GM21423 (cell line): ENCODE data around the gene ZNF593.

Source experiments
- ATAC-seq: cut with Tn5 transposase; IDR thresholded peaks from one replicate; pipeline ENCODE4 v1.9.1; 2021; ENCODE audit warnings: mild to moderate bottlenecking, moderate library complexity; ENCODE audit not compliant: unreplicated experiment

ZNF593 gene

DNA sequence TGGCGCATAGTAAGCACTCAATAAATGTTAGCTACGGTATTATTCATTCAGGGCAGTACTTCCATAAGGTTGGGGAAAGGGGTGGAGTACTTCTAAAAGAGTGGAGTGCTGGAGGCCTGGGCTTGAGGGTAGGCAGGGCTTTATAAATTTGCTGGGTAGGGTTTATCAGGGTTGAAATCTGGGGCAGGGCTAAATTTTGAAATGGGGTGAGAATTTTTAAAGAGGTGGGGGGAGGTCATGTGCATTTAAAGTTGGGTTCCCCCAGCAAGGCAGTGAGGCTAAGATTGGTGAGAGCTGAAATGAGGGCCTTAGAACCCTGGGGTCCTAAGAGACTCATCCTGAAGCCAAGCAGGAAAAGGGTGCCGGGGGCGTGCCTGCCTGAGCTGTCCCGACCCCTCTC, 30.7 kb downstream of the ZNF593 start:
- ATAC-seq, result no peak

- no peak for ATAC-seq
These were observed 34.1 kb downstream of the ZNF593 start for GRCh38 chr1:26203642-26204318.

GRCh38 chr1:26210147-26210870, 40.6 kb downstream of the ZNF593 start:
- no peak for ATAC-seq

DNA sequence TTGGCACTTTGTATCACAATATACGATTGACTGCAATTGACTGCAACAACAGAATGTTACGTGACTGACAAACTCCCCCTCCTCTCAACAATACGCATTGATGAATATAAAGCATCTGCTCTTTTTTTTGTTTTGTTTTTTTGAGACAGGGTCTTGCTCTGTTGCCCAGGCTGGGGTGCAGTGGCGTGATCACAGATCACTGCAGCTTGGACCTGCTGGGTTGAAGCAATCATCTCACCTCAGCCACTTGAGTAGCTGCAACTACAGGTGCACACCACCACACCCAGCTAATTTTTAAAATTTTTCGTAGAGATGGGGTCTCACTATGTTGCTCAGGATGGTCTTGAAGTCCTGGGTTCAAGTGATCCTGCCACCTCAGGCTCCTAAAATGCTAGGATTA, 43.0 kb downstream of the ZNF593 start:
- no peak for ATAC-seq

- ATAC-seq, result no peak
These were observed 43.7 kb downstream of the ZNF593 start for GRCh38 chr1:26213335-26213905.

DNA sequence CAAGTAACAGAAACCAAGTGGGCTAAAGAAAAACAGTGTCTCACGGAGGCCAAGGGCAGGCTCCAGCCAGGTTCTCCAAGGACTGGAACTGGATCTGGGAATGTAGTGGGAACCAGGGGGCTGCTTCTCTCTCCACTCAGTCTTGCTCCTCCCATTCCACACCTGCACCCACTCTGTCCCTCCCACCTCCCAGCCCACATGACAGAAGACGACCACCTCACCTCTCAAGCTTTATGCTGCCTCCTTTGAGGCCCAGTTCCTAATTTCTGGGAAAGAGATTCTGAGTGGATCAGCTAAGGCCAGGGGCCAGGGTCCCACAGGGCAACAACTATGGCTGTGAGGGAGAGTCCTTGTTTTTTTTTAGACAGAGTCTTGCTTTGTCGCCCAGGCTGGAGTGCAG, 45.5 kb downstream of the ZNF593 start:
- no peak for ATAC-seq

GRCh38 chr1:26218906-26219494, 49.3 kb downstream of the ZNF593 start:
- no peak for ATAC-seq
